Measurements from ENCODE around the gene WNT5A.

- no peak for TF ChIP-seq CTCF (IDR thresholded peaks at IDR 0.05; ENCODE audit: extremely low read depth in 1 of 2, insufficient read depth in 1 of 2, low read depth in 1 of 2, low read length in 2 of 2)
- no peak for TF ChIP-seq POLR2A (IDR thresholded peaks at IDR 0.05; ENCODE audit: low read depth, low read length)
- no peak for TF ChIP-seq GATA2 (IDR thresholded peaks at IDR 0.05; ENCODE audit: insufficient read depth, insufficient read length, low read depth, low read length)
- no peak for TF ChIP-seq MAX (IDR thresholded peaks at IDR 0.05; ENCODE audit: insufficient read depth, insufficient read length)
- TF ChIP-seq POLR2AphosphoS5 (IDR thresholded peaks at IDR 0.05; ENCODE audit: insufficient read depth, low read depth, low read length) = no peak
- no peak for TF ChIP-seq JUN (IDR thresholded peaks at IDR 0.05; ENCODE audit: borderline replicate concordance, insufficient read depth, insufficient read length, low read depth)
- no peak for TF ChIP-seq EZH2 (IDR thresholded peaks at IDR 0.05; ENCODE audit: borderline replicate concordance, low read depth, low read length, severe bottlenecking)
These were observed 44.2 kb downstream of the WNT5A start for GRCh38 chr3:55442861-55443260.

Data from endothelial cell of umbilical vein (primary cell).